H1 (cell line): ENCODE results near the gene ATP2B1. TPM values are rescaled to one million over a fixed set of nuclear protein-coding genes. Genes with fewer than 3 reads are reported as not detected.

Source experiments
- BRCA1 ChIP-seq: IDR thresholded peaks from 2 replicates; pipeline ENCODE4 v1.6.1; 2012; ENCODE audit warnings: low read depth, low read length, improper control_type of control experiment
- CBX5 ChIP-seq: fragments of 300-800, 300-1000 bp; sonication (generic); IDR thresholded peaks from 2 replicates; pipeline ENCODE4 v1.7.1; 2016; ENCODE audit warnings: antibody characterized with exemption, low read length, low read depth
- CHD1 ChIP-seq: IDR thresholded peaks from 2 replicates; pipeline ENCODE4 v1.6.1; 2012; ENCODE audit warnings: low read depth, low read length, improper control_type of control experiment
- GTF2F1 ChIP-seq: IDR thresholded peaks from 2 replicates; pipeline ENCODE4 v1.6.1; 2012; ENCODE audit warnings: low read depth, low read length, improper control_type of control experiment, borderline replicate concordance
- KDM4A ChIP-seq: IDR thresholded peaks from one replicate; pipeline ENCODE4 v1.7.1; 2012; ENCODE audit warnings: low read depth, mild to moderate bottlenecking, moderate library complexity, low read length, inconsistent platforms; ENCODE audit not compliant: severe bottlenecking
- KDM5A ChIP-seq: fragments of 200-600 bp; IDR thresholded peaks from 2 replicates; pipeline ENCODE4 v1.7.1; 2012; ENCODE audit warnings: mild to moderate bottlenecking, low read length, inconsistent platforms, mixed read lengths
- SIX5 ChIP-seq: IDR thresholded peaks from 2 replicates; pipeline ENCODE4 v1.6.1; 2011; ENCODE audit warnings: mild to moderate bottlenecking, low read depth, low read length
- SP1 ChIP-seq: IDR thresholded peaks from 2 replicates; pipeline ENCODE4 v1.6.1; 2011; ENCODE audit warnings: low read depth, low read length
- YY1 ChIP-seq: IDR thresholded peaks from 2 replicates; pipeline ENCODE4 v1.6.1; 2011; ENCODE audit warnings: low read depth, mild to moderate bottlenecking, low read length
- polyA plus RNA-seq, 7 experiments: library from polyadenylated mRNA; depleted of rRNA in 3 of 7; stranded (reverse) in 5 of 7; unstranded in 2 of 7; fragments of >200 nt in 5 of 7; fragments of 200-250 nt in 2 of 7; gene quantifications; 1 replicate in 5 of 7; 2 replicates in 1 of 7; 4 replicates in 1 of 7; pipeline versions ENCODE4 v1.2.1 to v1.2.3, GENCODE V29; 2011 to 2013; ENCODE audit warnings: missing spikeins in 2 of 7, mixed read lengths in 2 of 7
- total RNA-seq: library from RNA; stranded (reverse); fragmentation: NEBNext Ultra II Directional; extraction: Animal tissue kit (Norgen Biotek cat#: 25700); gene quantifications from 2 replicates; pipeline ENCODE4 v1.2.1, GENCODE V29; 2021

The ATP2B1 gene
- total and polyA plus RNA-seq, 2 of the 8 experiments (the other 6 are each of a cell fraction or from before 2014, with no cell fraction given): 4.3 to 32.0 TPM

GRCh38 chr12:89544022-89544421 is 164.6 kb downstream of the ATP2B1 start (continued):
- TF ChIP-seq KDM4A: no peak
- TF ChIP-seq CHD1: no peak
- TF ChIP-seq BRCA1: no peak
- no peak for TF ChIP-seq GTF2F1
- TF ChIP-seq CBX5: no peak
- TF ChIP-seq YY1: no peak
- no peak for TF ChIP-seq SP1
- TF ChIP-seq KDM5A: no peak
- TF ChIP-seq SIX5: no peak
- TF ChIP-seq, all 59 proteins: peak for 0
